Activated CD4-positive, alpha-beta T cell treated with anti-CD3 and anti-CD28 coated beads, Interleukin-2, amount 10 ng/mL, durations not matched to agents 7 days and 5 days (primary cell): ENCODE data around the gene NSD2. TPM values are rescaled to one million over a fixed set of nuclear protein-coding genes. Genes with fewer than 3 reads are reported as not detected.

Experiments
- CTCF ChIA-PET: fragments of 350-600 bp; sonication (Branson Sonifier 250); formaldehyde crosslinking; loops from one replicate; lab custom pipeline; 2021; ENCODE audit warnings: antibody characterized with exemption; lab: Charles Lee
- POLR2A ChIA-PET: fragments of 350-600 bp; sonication (Branson Sonifier 250); formaldehyde crosslinking; loops from one replicate; lab custom pipeline; 2021; ENCODE audit warnings: antibody characterized with exemption; lab: Charles Lee
- DNase-seq: peaks from one replicate; pipeline ENCODE4 v3.0.0-alpha.2; 2020
- H3K27ac Mint-ChIP-seq: one replicate; pipeline ENCODE4 v1.8.0; 2021; ENCODE audit warnings: mild to moderate bottlenecking, moderate library complexity, mixed read lengths
- H3K27me3 Mint-ChIP-seq: one replicate; pipeline ENCODE4 v1.8.0; 2021; ENCODE audit warnings: mixed read lengths
- H3K36me3 Mint-ChIP-seq: one replicate; pipeline ENCODE4 v1.8.0; 2021; ENCODE audit warnings: low read depth, mixed read lengths
- H3K4me1 Mint-ChIP-seq: one replicate; pipeline ENCODE4 v1.8.0; 2021; ENCODE audit warnings: mixed read lengths
- H3K4me3 Mint-ChIP-seq: one replicate; pipeline ENCODE4 v1.8.0; 2021; ENCODE audit warnings: mild to moderate bottlenecking, moderate library complexity, mixed read lengths
- H3K9me3 Mint-ChIP-seq: one replicate; pipeline ENCODE4 v1.8.0; 2021; ENCODE audit warnings: mixed read lengths
- total RNA-seq, 2 experiments: library from RNA; stranded (reverse); gene quantifications; one replicate each; pipeline ENCODE4 v1.2.3, GENCODE V29; 2021

NSD2 gene
- total RNA-seq, 2 experiments from 2014 or later = 248 to 271 TPM

GRCh38 chr4:1973661-1974060, 102.5 kb downstream of the NSD2 start:
- ChIA-PET POLR2A (no interaction called here), CTCF (interaction anchor here (0.6 kb wide), 1 partner anchor 599 kb away, joined by 3 read pairs; no protein-coding TSS in a partner anchor)
- Mint-ChIP-seq H3K27me3 (no peaks in the 10 kb centered on the region), H3K9me3 (no peaks in the 10 kb centered on the region), H3K36me3 (peaks cover 59% of the 10 kb centered on the region), H3K4me3 (no peak overlapping the region), H3K4me1 (no peaks in the 10 kb centered on the region), H3K27ac (no peak overlapping the region)
- no peak for DNase-seq

GRCh38 chr4:1974840-1975239, 103.6 kb downstream of the NSD2 start:
- H3K9me3 Mint-ChIP-seq = no peaks in the 10 kb centered on the region
- peaks cover 63% of the 10 kb centered on the region for H3K36me3 Mint-ChIP-seq
- no peak overlapping the region for H3K27ac Mint-ChIP-seq

DNA sequence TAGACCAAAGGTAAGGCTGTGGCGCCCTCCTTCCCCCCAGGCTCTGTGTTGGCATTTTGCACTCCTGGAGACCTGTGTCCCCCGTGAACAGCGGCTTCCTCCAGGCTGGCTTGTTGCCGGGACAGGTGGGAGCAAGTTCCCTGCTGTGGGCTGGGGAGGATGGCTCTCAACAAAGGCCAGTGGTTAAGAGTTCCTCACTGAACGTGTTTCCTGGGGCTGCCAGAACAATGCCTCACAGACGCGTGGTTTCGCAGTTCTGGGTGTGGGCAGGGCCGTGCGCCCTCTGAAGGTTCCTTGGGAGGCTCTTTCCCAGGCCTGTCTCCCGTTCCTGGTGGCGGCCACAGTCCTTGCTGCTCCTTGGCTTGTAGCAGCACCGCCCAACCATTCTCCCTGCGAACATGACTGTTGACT, 104.2 kb downstream of the NSD2 start:
- CTCF ChIA-PET = no interaction called here
- peak overlapping the region; percentile 19 for H3K27ac Mint-ChIP-seq
- peaks cover 2% of the 10 kb centered on the region for H3K4me1 Mint-ChIP-seq
- H3K36me3 Mint-ChIP-seq = peaks cover 63% of the 10 kb centered on the region
- no peaks in the 10 kb centered on the region for H3K27me3 Mint-ChIP-seq
- H3K9me3 Mint-ChIP-seq = no peaks in the 10 kb centered on the region
- DNase-seq = no peak
- POLR2A ChIA-PET = no interaction called here
- no peak overlapping the region for H3K4me3 Mint-ChIP-seq

More at GRCh38 chr4:1974840-1975239, 103.6 kb downstream of the NSD2 start:
- CTCF ChIA-PET = no interaction called here
- Mint-ChIP-seq H3K4me1 (no peaks in the 10 kb centered on the region), H3K4me3 (no peak overlapping the region), H3K27me3 (no peaks in the 10 kb centered on the region)
- DNase-seq = no peak
- POLR2A ChIA-PET = no interaction called here

GRCh38 chr4:1975880-1976279, 104.7 kb downstream of the NSD2 start:
- DNase-seq = no peak
- POLR2A ChIA-PET = no interaction called here
- H3K27ac Mint-ChIP-seq = peak overlapping the region; percentile 19

GRCh38 chr4:1976416-1977352, 105.5 kb downstream of the NSD2 start:
- no peaks in the 10 kb centered on the region for H3K9me3 Mint-ChIP-seq
- no peak overlapping the region for H3K27ac Mint-ChIP-seq
- ChIA-PET CTCF (no interaction called here), POLR2A (no interaction called here)
- peaks cover 2% of the 10 kb centered on the region for H3K4me1 Mint-ChIP-seq
- peaks cover 62% of the 10 kb centered on the region for H3K36me3 Mint-ChIP-seq
- no peaks in the 10 kb centered on the region for H3K27me3 Mint-ChIP-seq
- H3K4me3 Mint-ChIP-seq = no peak overlapping the region
- no peak for DNase-seq

More at GRCh38 chr4:1975880-1976279, 104.7 kb downstream of the NSD2 start:
- H3K4me1 Mint-ChIP-seq = peaks cover 2% of the 10 kb centered on the region
- no peaks in the 10 kb centered on the region for H3K9me3 Mint-ChIP-seq
- no peaks in the 10 kb centered on the region for H3K27me3 Mint-ChIP-seq
- CTCF ChIA-PET = no interaction called here
- H3K4me3 Mint-ChIP-seq = no peak overlapping the region
- peaks cover 62% of the 10 kb centered on the region for H3K36me3 Mint-ChIP-seq

- peaks cover 60% of the 10 kb centered on the region for H3K36me3 Mint-ChIP-seq
- CTCF ChIA-PET = interaction anchor here (0.6 kb wide), 1 partner anchor 83 kb away, joined by 3 read pairs; no protein-coding TSS in a partner anchor
- no peak for DNase-seq
- no peak overlapping the region for H3K4me3 Mint-ChIP-seq
- no peaks in the 10 kb centered on the region for H3K27me3 Mint-ChIP-seq
- H3K27ac Mint-ChIP-seq = no peak overlapping the region
- POLR2A ChIA-PET = interaction anchor here (0.6 kb wide), 1 partner anchor 103 kb away, joined by 3 read pairs; no protein-coding TSS in a partner anchor
- H3K9me3 Mint-ChIP-seq = no peaks in the 10 kb centered on the region
- peaks cover 2% of the 10 kb centered on the region for H3K4me1 Mint-ChIP-seq
Measured at GRCh38 chr4:1978226-1978625, 107.0 kb downstream of the NSD2 start.

DNA sequence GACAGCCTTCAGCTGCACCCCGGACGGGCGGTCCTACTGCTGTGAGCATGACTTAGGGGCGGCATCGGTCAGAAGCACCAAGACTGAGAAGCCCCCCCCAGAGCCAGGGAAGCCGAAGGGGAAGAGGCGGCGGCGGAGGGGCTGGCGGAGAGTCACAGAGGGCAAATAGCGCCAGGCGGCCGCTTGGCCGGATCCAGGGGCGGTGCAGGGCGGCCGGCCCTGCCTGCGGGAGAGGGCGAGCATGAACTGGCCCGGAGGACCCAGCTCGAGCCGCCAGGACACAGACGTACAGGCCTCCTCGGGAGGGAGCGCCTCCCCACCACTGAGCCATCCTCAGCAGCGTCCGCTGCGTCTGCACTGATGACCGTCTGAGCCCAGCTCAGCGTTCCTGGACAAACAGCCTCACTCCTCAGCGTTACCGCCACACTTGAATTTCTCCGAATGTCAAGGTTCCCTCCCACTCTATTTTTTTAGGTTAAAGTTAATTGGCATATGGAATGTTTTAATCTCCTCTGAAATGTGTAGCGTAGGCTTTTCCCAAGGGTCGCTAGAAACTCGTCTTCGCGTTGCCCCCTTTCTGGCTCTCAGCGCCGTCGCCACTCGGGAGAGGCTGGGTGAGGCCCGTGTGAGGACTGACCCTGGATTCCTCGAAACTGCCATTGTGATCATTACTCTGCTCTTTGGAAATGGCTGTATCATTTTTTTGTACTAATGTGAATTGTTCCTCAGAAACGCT, 107.7 kb downstream of the NSD2 start:
- no peak overlapping the region for H3K4me3 Mint-ChIP-seq
- CTCF ChIA-PET = interaction anchor here (0.6 kb wide), 1 partner anchor 84 kb away, joined by 3 read pairs; no protein-coding TSS in a partner anchor
- no peaks in the 10 kb centered on the region for H3K27me3 Mint-ChIP-seq
- no peaks in the 10 kb centered on the region for H3K9me3 Mint-ChIP-seq
- peaks cover 2% of the 10 kb centered on the region for H3K4me1 Mint-ChIP-seq
- H3K36me3 Mint-ChIP-seq = peaks cover 58% of the 10 kb centered on the region
- no peak overlapping the region for H3K27ac Mint-ChIP-seq
- POLR2A ChIA-PET = no interaction called here
- DNase-seq = no peak

GRCh38 chr4:1979477-1980196, 108.4 kb downstream of the NSD2 start:
- H3K27me3 Mint-ChIP-seq = no peaks in the 10 kb centered on the region
- peaks cover 54% of the 10 kb centered on the region for H3K36me3 Mint-ChIP-seq
- ChIA-PET POLR2A (interaction anchor here (0.6 kb wide), 1 partner anchor 792 kb away, joined by 4 read pairs; no protein-coding TSS in a partner anchor), CTCF (interaction anchor here (1.0 kb wide), 1 partner anchor 15 kb away, joined by 3 read pairs; no protein-coding TSS in a partner anchor)
- no peaks in the 10 kb centered on the region for H3K9me3 Mint-ChIP-seq
- H3K4me3 Mint-ChIP-seq = no peak overlapping the region
- no peak for DNase-seq
- peaks cover 2% of the 10 kb centered on the region for H3K4me1 Mint-ChIP-seq
- H3K27ac Mint-ChIP-seq = no peak overlapping the region

GRCh38 chr4:1980561-1981041, 109.4 kb downstream of the NSD2 start:
- peaks cover 2% of the 10 kb centered on the region for H3K4me1 Mint-ChIP-seq
- no peak for DNase-seq
- POLR2A ChIA-PET = no interaction called here
- no peak overlapping the region for H3K27ac Mint-ChIP-seq
- H3K4me3 Mint-ChIP-seq = no peak overlapping the region
- H3K9me3 Mint-ChIP-seq = no peaks in the 10 kb centered on the region
- H3K27me3 Mint-ChIP-seq = no peaks in the 10 kb centered on the region
- CTCF ChIA-PET = no interaction called here
- H3K36me3 Mint-ChIP-seq = peaks cover 46% of the 10 kb centered on the region

DNA sequence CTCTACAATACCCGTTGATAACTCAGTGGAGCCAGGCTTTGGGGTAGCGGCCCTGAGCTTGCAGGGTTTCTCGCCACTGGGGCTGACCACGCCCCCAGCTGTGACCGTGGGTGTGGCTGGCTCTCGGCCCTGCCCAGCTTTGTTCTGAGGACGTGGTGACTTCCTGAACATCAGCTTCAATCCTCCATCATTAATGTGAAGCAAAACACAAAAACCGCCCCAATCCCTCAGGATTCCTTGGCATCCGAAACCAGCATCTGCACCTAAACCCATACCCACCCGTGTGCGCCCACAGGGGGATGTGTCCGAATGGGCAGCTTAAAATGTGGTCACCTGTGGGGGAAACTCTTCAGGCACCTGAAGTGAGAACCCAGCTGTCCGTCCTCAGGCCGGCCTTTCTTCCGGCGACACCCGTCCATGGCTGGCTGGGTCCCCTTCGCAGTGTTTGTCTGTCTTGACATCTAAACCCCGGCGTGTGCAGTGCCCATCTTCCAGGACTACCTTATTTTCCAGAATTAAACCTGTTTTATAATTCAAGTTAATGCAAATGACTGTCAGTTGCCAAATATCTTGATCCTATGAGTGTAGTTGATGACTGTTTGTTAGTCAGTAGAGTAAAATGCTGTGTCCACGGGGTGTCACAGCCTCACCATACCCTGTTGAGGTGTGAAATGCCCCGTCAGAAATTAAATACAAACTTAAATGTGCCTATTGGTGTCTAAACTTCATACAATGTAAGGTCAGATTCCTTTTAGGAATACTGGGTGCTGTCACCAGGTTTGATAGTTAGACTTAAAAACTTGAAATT, 110.3 kb downstream of the NSD2 start:
- no peak for DNase-seq
- Mint-ChIP-seq H3K36me3 (peaks cover 40% of the 10 kb centered on the region), H3K4me3 (no peak overlapping the region)

DNA sequence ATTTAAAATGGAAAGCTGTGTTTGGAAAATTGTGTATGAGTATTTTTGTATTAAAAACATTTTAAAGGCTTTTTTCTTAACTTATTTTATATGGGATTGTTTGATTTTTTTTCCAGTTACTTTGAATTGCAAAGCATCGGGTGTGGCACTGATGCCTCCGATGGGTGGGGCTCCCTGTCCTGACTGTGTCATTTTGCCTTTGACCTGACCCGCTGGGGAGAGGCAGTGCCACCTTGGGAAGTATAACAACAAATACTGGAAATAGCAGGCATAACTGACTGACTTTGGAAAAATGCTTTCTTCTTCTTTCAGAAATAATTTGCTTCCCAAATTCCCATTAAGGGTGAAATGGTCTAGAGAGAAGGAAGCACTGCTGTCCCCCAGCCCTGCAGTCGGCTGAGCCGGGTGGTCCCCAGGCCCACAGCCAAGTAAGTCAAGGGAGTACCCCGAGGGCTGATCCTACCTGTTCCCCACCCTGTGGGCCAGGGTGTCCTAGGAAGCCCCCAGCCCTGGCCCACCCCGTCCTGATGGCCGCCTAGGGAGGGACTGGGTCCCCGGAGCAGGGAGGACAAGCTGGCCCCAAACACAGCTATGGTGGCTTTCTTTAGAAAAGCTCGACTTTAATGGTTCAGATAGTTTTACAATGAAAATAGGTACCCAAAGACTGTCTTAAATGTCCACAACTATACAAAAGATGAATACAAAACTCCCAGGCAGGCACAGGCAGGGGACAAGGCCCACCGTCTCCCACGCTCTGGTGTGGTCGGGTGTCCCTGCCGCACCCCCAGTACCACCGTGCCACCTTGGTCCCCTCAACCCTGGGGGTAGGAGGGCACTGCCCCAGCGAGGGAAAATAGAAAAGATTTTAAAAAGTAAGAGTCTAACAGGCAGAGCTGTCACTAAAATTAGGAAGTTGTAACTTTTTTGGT, 111.2 kb downstream of the NSD2 start:
- Mint-ChIP-seq H3K9me3 (no peaks in the 10 kb centered on the region), H3K27ac (no peak overlapping the region), H3K4me3 (no peak overlapping the region), H3K27me3 (no peaks in the 10 kb centered on the region), H3K36me3 (peaks cover 40% of the 10 kb centered on the region), H3K4me1 (peaks cover 2% of the 10 kb centered on the region)
- no peak for DNase-seq
- POLR2A ChIA-PET = interaction anchor here (0.6 kb wide), 1 partner anchor 180 kb away, joined by 4 read pairs; no protein-coding TSS in a partner anchor
- CTCF ChIA-PET = interaction anchor here (0.6 kb wide), 1 partner anchor 46 kb away, joined by 3 read pairs; no protein-coding TSS in a partner anchor

More for the DNA sequence above, 110.3 kb downstream of the NSD2 start:
- no peaks in the 10 kb centered on the region for H3K9me3 Mint-ChIP-seq
- ChIA-PET POLR2A (no interaction called here), CTCF (interaction anchor here (0.6 kb wide), 1 partner anchor 45 kb away, joined by 3 read pairs; no protein-coding TSS in a partner anchor)
- peak overlapping the region; percentile 6 for H3K27ac Mint-ChIP-seq
- H3K4me1 Mint-ChIP-seq = peaks cover 2% of the 10 kb centered on the region
- no peaks in the 10 kb centered on the region for H3K27me3 Mint-ChIP-seq
